ENCODE results near the gene TAF10.

DNA sequence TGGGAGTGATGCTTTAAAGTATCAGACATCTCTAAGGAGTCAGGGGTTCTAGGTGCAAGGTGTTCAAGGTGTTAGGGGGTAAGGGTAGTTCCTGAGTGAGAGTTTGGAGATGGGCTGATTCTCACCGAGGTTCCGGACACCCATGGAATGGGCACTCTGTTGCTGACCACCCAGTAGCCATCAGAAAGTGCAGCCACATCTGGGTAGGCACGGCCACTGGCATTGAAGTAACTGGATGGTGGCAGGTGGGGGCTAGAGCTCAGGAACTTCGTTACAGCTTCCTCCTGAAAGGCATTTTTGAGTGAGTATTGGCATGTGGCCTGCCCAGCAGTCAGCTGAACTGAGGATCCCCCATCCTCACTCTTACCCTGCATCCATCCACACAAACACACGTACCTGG lies 3.0 kb upstream of the TAF10 start:
- TF ChIP-seq, protein P1, sequence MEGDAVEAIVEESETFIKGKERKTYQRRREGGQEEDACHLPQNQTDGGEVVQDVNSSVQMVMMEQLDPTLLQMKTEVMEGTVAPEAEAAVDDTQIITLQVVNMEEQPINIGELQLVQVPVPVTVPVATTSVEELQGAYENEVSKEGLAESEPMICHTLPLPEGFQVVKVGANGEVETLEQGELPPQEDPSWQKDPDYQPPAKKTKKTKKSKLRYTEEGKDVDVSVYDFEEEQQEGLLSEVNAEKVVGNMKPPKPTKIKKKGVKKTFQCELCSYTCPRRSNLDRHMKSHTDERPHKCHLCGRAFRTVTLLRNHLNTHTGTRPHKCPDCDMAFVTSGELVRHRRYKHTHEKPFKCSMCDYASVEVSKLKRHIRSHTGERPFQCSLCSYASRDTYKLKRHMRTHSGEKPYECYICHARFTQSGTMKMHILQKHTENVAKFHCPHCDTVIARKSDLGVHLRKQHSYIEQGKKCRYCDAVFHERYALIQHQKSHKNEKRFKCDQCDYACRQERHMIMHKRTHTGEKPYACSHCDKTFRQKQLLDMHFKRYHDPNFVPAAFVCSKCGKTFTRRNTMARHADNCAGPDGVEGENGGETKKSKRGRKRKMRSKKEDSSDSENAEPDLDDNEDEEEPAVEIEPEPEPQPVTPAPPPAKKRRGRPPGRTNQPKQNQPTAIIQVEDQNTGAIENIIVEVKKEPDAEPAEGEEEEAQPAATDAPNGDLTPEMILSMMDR (IDR thresholded peaks at IDR 0.05) = no peak
- TF ChIP-seq POLR2A (IDR thresholded peaks at IDR 0.05) = no peak
